ENCODE data around the gene SLC30A3.

DNA sequence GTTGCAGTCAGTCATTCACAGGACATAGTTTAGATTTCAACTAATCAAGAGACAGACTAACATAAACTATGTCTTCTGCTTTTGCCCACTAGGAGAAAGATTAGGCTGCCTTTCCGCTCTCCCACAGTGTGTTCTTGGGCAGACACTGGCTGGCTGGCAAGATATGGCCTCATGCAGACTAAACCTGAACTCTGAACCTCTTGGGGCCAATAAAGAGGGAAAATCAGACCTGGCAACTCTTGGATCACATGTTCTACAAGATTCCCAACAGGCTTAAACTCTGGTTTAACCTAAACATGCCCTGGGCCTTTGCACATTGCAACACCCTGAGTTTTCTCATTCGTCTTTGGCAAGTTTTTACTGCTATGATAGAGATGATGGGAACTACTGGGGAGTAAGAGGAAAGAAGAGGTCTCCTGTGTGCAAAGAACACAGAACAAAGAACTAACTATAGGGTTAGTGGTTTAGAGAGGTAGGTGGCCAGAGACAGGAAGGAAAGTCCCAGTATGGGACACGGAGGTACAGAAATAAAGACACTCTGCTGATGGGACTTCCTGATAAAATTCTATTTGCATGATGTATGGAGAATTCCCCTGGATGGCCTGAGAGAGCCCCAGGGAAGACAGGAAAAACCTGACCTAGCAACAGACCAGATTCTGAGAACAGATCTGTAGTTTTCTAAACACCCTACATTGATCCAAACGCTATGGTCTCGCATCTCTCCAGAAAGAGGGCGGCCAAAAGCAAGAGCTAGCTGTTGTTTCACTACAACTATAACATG, 53.0 kb downstream of the SLC30A3 start:
- no peak for TF ChIP-seq SP1 (IDR thresholded peaks at IDR 0.05)
- no peak for TF ChIP-seq FOXM1 (IDR thresholded peaks at IDR 0.05; ENCODE audit: borderline replicate concordance)
- no peak for TF ChIP-seq ARNT (IDR thresholded peaks at IDR 0.05)
- TF ChIP-seq BHLHE40 (IDR thresholded peaks at IDR 0.05; ENCODE audit: borderline replicate concordance) = no peak
- TF ChIP-seq, protein P1, sequence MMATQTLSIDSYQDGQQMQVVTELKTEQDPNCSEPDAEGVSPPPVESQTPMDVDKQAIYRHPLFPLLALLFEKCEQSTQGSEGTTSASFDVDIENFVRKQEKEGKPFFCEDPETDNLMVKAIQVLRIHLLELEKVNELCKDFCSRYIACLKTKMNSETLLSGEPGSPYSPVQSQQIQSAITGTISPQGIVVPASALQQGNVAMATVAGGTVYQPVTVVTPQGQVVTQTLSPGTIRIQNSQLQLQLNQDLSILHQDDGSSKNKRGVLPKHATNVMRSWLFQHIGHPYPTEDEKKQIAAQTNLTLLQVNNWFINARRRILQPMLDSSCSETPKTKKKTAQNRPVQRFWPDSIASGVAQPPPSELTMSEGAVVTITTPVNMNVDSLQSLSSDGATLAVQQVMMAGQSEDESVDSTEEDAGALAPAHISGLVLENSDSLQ (IDR thresholded peaks at IDR 0.05) = no peak
- no peak for TF ChIP-seq SUZ12 (IDR thresholded peaks at IDR 0.05)
- no peak for TF ChIP-seq L3MBTL2 (conservative IDR thresholded peaks at IDR 0.05)
- TF ChIP-seq FOXK2 (IDR thresholded peaks at IDR 0.05) = no peak
- no peak for TF ChIP-seq ELF4 (IDR thresholded peaks at IDR 0.05)
- TF ChIP-seq TARDBP (IDR thresholded peaks at IDR 0.05) = no peak
- TF ChIP-seq NFRKB (IDR thresholded peaks at IDR 0.05) = no peak

Measured in HEK293T (cell line).